ENCODE data around the gene PTPN18. TPM values are rescaled to one million over a fixed set of nuclear protein-coding genes. Genes with fewer than 3 reads are reported as not detected.

The PTPN18 gene
- total RNA-seq, 2 donors from 2014 or later: 79.2 to 93.3 TPM

GRCh38 chr2:130341562-130342019 lies 14.3 kb upstream of the PTPN18 start:
- no peak for ATAC-seq (ENCODE audit: insufficient number of reproducible peaks, low FRiP score, low read depth)
- Histone ChIP-seq H3K27me3 (replicated peaks; ENCODE audit: insufficient read depth) (no peaks in the 10 kb centered on the region), H3K36me3 (peaks cover 30% of the 10 kb centered on the region), H3K27ac (peak overlapping the region; percentile 90 to 95), H3K4me1 (ENCODE audit: control insufficient read depth in 1 of 2, low read depth in 2 of 2) (peaks cover 7 to 16% of the 10 kb centered on the region in 2 donors), H3K4me3 (peak overlapping the region; percentile 75), H3K9me3 (no peaks in the 10 kb centered on the region)
- TF ChIP-seq CTCF (IDR thresholded peaks at IDR 0.05): no peak
- no peak for DNase-seq (ENCODE audit: low spot score)

GRCh38 chr2:130342020-130342532 lies 13.8 kb upstream of the PTPN18 start:
- no peak for TF ChIP-seq CTCF (IDR thresholded peaks at IDR 0.05)
- Histone ChIP-seq H3K27ac (peak overlapping the region; percentile 90 to 95), H3K36me3 (peaks cover 35% of the 10 kb centered on the region), H3K9me3 (no peaks in the 10 kb centered on the region), H3K27me3 (replicated peaks; ENCODE audit: insufficient read depth) (no peaks in the 10 kb centered on the region), H3K4me1 (ENCODE audit: control insufficient read depth in 1 of 2, low read depth in 2 of 2) (peaks cover 7 to 16% of the 10 kb centered on the region in 2 donors), H3K4me3 (peak overlapping the region; percentile 75)
- ATAC-seq (ENCODE audit: insufficient number of reproducible peaks, low FRiP score, low read depth): peak; percentile 84
- DNase-seq (ENCODE audit: low spot score): peak; percentile 66

GRCh38 chr2:130342533-130343275 lies 13.2 kb upstream of the PTPN18 start, which contains the start of gene IMP4:
Gene IMP4, plus strand, starts transcription at chr2:130342897. Its CDS starts 36 bp downstream, at chr2:130342933.
- Histone ChIP-seq H3K27ac (peak within 1 kb of the TSS; percentile 90 to 95), H3K9me3 (no peaks in the 10 kb centered on the region), H3K27me3 (replicated peaks; ENCODE audit: insufficient read depth) (no peaks in the 10 kb centered on the region), H3K36me3 (peaks cover 36% of the 10 kb centered on the region), H3K4me3 (peak within 1 kb of the TSS; percentile 75), H3K4me1 (ENCODE audit: control insufficient read depth in 1 of 2, low read depth in 2 of 2) (peaks cover 7 to 16% of the 10 kb centered on the region in 2 donors)
- TF ChIP-seq CTCF (IDR thresholded peaks at IDR 0.05): no peak
- ATAC-seq (ENCODE audit: insufficient number of reproducible peaks, low FRiP score, low read depth) (peak; percentile 99), DNase-seq (ENCODE audit: low spot score) (peak; percentile 98)

GRCh38 chr2:130344578-130344977 lies 11.3 kb upstream of the PTPN18 start:
- Histone ChIP-seq H3K4me3 (no peak overlapping the region), H3K27me3 (replicated peaks; ENCODE audit: insufficient read depth) (no peaks in the 10 kb centered on the region), H3K9me3 (no peaks in the 10 kb centered on the region), H3K4me1 (ENCODE audit: control insufficient read depth in 1 of 2, low read depth in 2 of 2) (peaks cover 7 to 16% of the 10 kb centered on the region in 2 donors), H3K36me3 (peaks cover 32% of the 10 kb centered on the region), H3K27ac (no peak overlapping the region)
- no peak for TF ChIP-seq CTCF (IDR thresholded peaks at IDR 0.05)
- no peak for ATAC-seq (ENCODE audit: insufficient number of reproducible peaks, low FRiP score, low read depth)
- DNase-seq (ENCODE audit: low spot score): no peak

GRCh38 chr2:130345091-130345490 lies 10.8 kb upstream of the PTPN18 start:
- Histone ChIP-seq H3K27ac (no peak overlapping the region), H3K4me1 (ENCODE audit: control insufficient read depth in 1 of 2, low read depth in 2 of 2) (peaks cover 7 to 16% of the 10 kb centered on the region in 2 donors), H3K36me3 (peaks cover 31% of the 10 kb centered on the region), H3K27me3 (replicated peaks; ENCODE audit: insufficient read depth) (no peaks in the 10 kb centered on the region), H3K4me3 (no peak overlapping the region), H3K9me3 (no peaks in the 10 kb centered on the region)
- no peak for TF ChIP-seq CTCF (IDR thresholded peaks at IDR 0.05)
- no peak for ATAC-seq (ENCODE audit: insufficient number of reproducible peaks, low FRiP score, low read depth)
- DNase-seq (ENCODE audit: low spot score): no peak
